Uterus (tissue), 2 donors: ENCODE measurements around the gene CAMTA1.
"Not testable (repeated sequence)": the region's sequence is repeated elsewhere in the genome, so short reads cannot be mapped to it uniquely, and the experiment has no call there.

Experiments used
- POLR2A ChIP-seq, 2 donors: fragments of 450-650 bp; IDR thresholded peaks; one replicate each; pipeline ENCODE4 v1.6.1; 2016; ENCODE audit warnings: antibody characterized with exemption in 2 of 2, mild to moderate bottlenecking in 1 of 2, moderate library complexity in 1 of 2
- TF ChIP-seq, protein P1 (sequence below), 4 experiments: fragments of 200-600 bp in 2 of 4; fragments of 450-650 bp in 2 of 4; sonication (generic) in 2 of 4; IDR thresholded peaks; one replicate each; pipeline ENCODE4 v1.5.1; 2016 to 2019; ENCODE audit warnings: antibody characterized with exemption in 4 of 4, mild to moderate bottlenecking in 2 of 4, moderate library complexity in 1 of 4

DNA sequence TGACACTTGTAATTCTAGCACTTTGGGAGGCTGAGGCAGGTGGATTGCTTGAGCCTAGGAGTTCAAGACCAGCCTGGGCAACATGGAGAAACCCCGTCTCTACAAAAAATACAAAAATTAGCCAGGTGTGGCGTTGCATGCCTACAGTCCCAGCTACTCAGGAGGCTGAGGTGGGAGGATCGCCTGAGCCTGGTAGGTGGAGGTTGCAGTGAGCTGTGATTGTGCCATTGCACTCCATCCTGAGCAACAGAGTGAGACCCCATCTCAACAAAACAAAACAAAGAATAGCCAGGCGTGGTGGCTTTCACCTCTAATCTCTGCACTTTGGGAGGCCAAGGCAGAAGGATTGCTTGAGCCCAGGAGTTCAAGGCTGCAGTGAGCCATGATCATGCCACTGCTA, 922.8 kb downstream of the CAMTA1 start:
- TF ChIP-seq, protein P1, sequence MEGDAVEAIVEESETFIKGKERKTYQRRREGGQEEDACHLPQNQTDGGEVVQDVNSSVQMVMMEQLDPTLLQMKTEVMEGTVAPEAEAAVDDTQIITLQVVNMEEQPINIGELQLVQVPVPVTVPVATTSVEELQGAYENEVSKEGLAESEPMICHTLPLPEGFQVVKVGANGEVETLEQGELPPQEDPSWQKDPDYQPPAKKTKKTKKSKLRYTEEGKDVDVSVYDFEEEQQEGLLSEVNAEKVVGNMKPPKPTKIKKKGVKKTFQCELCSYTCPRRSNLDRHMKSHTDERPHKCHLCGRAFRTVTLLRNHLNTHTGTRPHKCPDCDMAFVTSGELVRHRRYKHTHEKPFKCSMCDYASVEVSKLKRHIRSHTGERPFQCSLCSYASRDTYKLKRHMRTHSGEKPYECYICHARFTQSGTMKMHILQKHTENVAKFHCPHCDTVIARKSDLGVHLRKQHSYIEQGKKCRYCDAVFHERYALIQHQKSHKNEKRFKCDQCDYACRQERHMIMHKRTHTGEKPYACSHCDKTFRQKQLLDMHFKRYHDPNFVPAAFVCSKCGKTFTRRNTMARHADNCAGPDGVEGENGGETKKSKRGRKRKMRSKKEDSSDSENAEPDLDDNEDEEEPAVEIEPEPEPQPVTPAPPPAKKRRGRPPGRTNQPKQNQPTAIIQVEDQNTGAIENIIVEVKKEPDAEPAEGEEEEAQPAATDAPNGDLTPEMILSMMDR (IDR thresholded peaks at IDR 0.05) = not testable (repeated sequence)
- TF ChIP-seq POLR2A (IDR thresholded peaks at IDR 0.05) = not testable (repeated sequence)
